HL-60/S4 (cell line): Measurements from ENCODE around the gene SNN.

Source experiments
- in situ Hi-C: fragments of 300-500 bp; cut with MboI; formaldehyde crosslinking; loops from 2 replicates; pipeline ENCODE4 v1.14.3; 2022; ENCODE audit warnings: low sequenced_read_pairs

The SNN gene

DNA sequence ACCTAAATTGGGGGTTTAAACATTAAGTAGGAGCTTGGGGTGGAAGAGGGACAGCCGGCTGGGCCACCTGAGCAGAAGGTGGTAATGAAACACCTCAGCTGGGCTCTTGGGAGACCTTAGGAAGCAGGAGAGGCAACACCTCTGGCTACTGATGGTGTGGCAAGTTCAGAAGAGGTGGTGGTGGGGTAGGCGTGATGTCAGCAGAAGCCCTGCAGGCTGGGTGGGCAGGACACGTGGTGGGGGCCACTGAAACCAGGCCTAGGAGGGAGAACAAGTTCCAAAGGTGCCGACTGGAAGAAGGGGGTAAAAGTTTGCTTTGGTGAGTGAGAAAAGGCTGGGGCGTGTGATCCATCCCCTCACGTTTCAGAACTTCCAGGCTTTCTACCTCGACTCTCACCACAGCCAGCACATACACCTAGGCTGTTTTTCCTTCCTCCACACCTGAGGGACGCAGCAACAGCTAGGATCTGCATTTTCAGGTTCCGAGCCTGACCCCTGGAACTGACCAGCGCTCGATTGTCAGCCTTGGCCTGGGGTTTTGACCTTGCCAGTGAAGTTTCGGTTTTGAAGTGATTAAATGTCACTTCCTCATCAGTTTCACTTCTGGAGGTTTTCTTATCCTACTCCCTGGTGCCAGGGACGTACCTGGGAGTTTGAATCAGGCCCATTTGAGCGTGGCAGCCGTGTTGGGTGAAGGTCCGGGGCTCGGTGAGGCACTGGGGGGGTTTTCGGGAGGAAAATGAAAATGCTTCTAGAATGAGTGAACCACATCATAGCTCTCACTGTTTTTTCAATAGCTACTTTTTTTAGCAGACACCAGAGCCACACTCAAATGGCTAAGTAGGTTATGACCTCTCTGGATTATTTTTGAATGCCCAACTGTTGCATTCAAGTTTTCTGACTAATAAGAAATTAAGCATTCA lies 10.0 kb downstream of the SNN start:
- in situ Hi-C loops = no loop called here

DNA sequence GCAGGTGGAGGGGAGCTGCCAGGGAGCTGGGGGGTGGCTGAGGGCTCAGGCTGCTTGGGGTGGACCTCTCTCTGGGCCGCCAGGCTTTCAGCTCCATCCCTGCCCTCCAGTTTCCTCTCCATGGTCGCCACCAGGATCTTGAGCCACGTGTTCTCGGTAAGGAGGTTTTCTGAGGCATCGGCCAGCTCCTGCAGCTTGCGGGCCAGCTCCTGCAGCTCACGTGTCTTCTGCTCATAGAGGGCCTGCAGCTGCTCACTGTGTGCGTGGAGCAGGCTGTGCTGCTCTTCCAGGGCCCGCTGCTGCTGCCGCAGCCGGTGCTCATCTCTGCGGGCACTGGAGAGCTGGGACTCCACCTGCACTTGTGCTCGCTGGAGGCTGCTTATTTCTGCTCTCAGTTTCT lies 11.0 kb downstream of the SNN start:
- in situ Hi-C loops = no loop called here

DNA sequence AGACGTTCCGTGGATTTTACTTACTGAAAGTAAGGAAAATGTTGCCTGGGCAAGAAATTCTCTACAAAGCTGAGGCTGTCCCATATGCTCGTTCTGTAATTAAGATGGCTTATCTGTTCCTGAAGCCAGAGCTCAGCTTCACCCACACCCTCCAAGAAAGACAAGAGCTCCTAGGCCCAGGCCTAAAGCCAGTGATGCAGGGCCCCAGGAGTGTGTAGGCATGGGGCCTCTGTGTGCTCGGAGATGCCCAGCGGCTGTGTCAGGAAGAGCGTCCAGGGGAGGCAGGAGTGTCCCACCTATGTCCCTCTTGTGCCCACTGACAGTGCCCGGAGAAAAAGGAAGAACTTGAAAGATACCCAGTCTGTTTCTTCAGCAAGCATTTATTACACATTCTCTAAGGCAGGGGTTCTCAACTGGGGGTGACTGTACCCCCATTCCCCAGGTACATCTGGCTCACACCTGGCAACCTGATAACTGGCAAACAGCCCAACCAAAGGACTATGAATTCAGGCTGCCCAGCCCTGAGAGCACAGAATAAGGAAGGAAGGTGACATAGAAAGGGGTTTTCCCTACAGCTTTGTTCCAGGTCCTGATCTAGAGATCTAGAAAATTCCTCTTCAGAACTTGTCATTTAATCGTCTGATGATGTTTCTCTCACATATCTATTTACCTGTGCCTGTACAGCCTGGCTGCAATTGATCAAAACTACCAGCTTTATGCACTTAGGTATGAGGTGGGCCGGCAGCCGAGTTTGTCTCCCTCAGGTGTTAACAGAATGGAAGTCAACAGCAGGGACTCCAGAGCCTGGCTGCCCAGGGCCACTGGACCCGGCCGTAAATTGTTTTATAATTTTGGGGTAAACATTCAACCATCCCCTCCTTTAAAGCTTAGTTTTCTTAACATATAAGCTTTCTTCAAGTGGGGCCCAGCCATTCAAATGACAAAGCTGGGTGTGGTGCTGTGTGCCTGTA lies 12.0 kb downstream of the SNN start:
- in situ Hi-C loops = no loop called here

DNA sequence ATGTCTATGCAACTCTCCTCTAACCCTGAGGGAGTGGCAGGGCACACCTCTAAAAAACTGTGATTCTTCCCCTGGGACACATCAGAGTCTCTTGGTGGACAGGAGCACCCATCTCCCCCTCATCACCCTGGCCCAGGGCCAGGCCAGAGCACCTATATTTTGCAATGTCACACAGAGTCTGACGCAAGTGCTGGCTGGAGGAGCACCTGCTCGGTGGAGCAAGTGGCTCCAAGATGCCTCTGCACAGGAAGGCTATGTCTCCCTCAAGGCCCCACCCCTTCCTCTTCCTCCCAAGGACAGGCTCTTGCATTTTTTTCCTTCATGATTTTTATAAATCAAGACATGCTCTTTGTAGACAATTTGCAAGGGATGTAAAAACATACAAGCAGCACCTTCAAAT lies 13.3 kb downstream of the SNN start:
- in situ Hi-C loops = no loop called here

DNA sequence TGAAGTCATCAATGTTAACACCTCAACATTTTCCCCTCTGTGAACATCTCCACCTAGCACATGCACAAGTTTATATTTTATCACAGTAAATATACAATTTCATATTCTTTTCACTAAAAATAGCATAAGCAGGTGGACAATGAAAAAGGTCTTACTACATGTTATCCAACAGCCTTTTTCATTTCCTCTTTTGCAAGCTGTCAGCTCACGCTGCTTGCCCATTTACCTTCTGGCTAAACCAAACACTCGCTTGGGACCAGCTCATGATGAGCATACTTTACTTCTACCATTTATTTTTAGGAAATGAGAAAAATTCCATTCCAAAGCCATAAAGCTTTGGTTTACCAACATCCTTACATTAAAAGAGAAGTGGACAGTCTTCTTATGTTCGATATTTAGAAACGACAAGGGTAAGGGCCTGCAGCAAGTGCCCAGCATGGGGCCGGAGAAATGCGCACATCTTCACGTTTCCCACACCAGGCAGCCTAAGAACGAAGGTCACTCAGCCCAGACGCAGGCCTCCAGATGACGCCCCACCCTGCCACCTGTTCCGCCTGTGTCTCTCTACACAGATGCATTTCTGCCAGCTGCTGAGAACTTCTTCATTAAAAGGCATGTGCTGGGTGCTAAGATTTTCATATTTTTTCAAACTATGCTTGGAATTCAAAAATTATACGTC lies 13.9 kb downstream of the SNN start:
- in situ Hi-C loops = no loop called here

DNA sequence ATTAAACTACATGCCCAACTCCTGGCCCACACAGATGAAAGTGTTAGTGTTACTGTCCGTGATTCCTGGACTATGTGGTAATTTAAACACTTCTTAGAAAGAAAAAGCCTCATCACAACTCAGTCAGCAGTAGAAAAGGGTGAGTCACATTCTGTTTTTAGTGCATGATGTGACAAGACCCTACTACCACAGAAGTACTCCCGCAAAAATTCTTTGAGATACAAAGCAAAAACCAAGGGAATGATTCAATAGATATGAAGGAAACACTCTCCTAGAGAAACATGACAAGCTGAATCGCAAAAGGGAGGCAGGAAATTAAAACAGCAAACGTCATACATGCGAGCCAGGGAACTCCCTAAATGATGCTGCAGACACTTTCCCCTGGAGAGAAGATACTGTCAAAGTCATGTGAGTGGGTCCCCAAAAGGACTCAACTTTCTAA lies 14.4 kb downstream of the SNN start:
- in situ Hi-C loops = no loop called here

DNA sequence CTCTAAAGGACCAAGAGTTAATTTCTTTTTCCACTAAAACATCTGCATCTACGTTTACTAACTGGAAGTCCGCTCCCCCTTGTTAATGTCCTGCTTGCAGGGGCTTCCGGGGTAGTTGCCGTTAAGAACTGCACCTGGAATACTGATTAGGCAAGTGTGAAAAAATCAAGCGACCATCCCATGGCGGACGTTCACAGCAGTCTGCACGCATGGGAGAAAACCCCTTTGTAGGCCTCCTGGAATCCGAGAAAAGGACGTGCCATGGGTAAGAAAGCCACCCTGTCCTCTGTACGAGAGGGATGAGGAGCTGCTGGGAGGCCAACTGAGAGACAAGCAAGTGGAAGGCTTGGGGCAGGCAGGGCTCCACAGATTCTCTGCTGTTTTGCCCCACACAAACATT lies 14.9 kb downstream of the SNN start:
- in situ Hi-C loops = no loop called here

DNA sequence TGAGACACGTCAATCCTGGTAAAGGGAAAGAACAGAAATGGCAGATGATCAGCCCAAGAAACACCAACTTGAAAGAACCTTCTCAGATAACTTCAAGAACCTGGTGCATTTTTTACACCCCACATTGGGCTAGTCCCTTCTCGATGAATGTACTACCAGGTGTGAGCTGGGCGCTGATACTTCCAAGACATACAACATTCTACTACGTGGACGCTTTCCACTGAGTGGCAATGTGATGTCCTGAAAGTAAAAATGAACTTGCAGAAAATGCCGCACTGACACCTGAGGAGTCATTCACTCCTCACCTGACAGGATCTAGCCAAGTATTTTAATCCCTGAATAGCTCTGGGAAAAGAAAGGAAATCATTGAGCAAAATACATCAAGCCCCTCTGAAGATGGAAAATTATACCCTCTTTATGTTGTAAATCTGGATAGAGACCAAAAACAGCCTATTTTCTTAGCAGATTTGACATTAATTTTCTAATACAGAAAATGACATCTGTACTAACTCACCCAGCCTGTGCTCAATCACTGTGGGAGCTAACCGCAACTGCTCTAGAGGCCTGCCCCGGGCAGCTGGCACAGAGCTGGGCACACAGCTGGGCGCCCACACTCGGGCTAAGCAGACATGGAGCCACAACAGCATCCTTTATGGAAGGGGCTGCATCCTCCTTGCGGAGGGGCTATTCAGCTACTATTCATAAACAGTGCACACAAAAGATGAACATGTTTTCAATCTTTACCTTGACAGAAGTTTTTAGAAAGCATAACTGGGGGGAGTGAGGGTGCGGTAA lies 16.2 kb downstream of the SNN start:
- in situ Hi-C loops = no loop called here

DNA sequence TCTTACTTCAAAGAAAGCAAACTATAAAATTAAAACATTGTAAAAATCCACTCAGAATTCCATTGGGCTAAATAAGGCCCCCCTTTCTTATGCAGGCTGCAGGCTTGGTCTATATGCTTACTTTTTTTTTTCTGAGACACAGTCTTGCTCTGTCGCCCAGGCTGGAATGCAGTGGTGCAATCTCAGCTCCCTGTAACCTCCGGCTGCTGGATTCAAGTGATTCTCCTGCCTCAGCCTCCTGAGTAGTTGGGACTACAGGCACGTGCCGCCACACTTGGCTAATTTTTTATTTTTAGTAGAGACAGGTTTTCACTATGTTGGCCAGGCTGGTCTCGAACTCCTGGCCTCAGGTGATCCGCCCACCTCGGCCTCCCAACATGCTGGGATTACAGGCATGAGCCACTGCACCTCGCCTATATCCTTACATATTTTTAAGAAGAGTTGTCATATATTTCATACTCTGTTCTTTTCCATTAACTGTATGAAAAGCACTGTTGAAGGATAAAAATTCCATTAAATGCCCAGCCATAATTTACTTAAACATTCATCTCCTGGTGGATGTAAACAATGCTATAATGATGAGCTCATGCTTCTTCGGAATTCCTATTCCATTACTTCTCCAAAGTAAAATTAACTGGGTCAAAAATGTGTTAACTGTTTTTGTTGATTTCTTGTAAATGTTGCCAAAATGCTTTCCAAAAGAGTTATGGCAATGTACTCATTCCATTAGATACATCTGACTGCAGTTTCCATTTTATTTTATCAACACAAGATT lies 17.8 kb downstream of the SNN start:
- in situ Hi-C loops = no loop called here

DNA sequence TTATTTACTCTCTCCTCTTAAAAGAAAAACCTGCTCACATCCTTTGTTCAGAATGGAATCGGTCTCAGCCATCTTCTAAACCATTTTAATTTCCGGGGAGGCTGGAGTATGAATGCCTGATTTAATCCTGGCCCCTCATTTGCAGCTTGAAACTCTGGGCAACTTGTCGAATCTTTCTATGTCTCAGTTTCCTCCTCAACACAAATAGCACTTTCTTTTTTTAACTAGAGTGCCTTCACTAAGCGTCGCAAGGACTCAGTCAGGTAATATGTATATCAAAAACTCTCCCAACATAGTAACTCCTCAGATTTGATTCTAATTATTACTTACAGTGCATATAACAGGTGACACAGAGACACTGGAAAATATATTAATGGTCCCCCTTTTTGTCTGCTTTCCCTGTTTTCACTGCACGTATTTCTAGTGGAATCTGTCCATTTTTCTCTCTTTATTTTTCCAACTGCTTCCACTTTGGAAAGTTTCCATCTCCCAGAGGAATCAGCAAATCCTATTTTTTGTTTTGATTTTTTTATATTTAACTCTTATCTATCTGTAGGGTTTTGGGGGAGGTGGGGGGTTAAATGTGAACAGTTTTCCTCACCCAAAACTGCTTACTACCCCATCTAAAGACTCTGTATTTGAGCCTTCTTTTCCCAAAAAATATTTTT lies 18.6 kb downstream of the SNN start:
- in situ Hi-C loops = no loop called here

DNA sequence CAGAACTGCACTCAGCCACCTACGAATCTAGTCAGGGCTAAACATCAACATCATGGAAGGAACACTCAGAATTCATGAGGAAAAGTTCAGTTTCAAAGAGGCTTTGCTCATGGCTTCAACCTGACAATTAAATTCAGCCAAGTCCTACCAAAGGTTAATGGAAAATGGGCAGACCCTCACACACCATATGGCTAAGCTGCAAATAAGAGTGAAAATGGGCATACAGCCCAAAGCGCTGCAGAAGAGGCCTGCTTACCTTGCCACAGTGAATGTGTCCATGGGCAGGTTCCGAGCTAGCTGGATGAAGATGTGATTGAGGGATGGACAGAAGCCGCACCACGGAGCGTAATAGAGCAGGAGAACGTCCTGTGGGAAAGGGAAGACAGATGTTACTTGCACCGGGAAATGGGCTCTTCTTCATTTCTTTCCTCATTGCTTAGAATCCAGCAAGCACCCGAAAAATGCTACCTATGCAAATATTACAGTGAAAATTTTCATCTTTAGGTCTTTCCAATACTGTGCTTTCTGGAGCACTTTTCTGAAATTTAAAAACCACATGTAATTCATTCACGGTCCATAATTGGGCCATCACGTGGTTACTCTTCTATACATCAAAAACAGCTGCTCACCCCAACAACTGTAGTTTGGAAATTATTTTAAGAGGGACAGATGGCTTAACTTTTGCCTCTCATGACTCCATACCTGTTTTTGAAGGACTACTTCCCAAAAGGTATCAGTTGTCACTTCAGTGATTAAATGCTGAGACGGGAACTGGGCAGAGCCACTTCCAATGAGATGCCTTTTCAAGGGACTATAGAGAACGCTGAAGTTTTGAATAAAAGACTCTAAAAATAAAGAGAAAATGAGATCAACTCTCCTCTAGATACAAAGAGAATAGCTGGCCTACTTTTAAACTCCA lies 19.6 kb downstream of the SNN start:
- in situ Hi-C loops = no loop called here

DNA sequence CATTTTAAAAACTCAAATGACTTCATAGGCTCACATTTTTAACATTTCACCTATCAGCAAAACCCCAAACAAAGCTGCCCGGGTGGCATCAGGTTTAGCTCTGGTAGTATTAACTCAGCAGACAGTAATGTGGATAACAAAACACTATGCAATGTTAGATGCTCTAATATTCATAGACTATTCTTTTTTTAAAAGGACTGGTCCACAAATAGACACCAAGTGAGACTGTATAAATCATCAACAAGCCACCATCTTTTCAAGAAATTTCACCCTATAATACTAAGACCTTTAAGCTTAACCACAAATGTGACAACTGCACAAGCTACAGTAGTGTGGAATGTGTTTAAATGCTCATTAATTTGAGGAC lies 20.2 kb downstream of the SNN start:
- in situ Hi-C loops = no loop called here

DNA sequence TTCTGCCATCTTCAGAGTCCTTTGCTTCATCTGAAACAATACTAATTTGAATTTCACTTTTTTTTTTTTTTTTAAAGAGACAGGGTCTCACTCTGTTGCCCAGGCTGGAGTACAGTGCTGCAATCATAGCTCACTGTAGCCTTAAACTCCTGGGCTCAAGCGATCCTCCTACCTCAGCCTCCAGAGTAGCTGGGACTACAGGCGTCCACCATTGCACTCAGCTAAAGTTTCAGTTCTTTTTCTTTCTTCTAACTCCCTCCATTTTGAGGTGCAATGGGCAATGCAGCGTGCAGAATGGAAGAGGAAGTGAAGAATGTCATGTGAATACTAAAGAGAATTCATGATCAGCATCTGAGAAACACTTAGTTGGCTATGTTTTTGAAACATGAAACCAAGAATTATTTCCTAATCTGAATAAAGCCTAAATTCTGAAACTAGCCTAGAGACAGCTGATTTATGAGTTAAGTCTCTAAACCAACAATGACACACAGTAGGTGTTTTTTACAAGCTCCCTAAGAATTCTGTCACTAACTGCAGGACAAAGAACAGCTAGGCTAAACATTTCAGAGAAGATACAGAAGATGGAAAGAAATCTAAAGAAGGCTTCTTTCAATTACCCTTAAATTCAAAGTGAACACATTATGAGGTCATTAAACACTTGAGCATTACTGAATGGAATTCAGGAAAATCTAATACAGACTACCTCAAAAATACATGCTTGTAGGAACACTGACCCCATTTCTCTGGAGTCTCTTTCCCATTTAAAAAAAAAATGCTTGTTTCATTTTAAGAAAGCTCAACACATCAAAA lies 21.0 kb downstream of the SNN start:
- in situ Hi-C loops = no loop called here

DNA sequence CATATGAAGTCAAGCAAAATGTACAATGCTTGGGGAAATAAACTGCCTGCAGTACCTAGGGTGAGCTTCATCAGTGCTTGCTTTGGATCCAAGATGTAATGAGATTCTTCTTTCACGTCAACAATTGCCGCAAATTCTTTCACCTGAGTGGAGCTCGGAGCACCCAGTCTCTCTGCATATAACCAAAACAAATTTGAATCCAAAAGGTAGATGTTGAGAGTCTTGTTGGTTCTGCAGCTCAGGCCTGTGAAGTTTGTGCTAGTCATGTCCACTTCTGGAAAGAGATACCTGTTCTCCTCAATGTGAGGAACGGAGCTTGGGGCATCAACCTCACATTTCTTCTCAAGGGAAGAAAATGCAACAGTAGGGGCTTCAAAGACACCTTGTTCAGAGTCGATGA lies 23.0 kb downstream of the SNN start:
- in situ Hi-C loops = no loop called here

DNA sequence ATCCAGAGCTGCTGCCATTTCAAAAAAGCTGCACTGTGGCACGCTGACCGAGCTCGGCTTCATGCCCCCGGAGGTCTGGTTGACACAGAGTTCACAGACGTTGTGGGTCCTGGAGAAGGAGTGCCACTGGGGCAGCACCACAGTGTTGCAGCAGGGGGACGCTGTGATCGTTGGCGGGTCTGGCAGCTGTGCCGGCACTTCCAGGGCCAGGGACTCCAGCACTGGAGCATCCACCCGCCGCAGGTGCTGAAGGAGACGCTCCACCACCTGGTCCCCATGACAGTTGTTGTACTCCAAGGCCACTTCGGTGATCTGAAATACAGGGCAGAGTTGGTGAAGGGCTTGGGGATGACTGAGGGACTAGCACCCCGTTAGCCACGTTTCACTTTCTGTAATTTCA lies 23.5 kb downstream of the SNN start:
- in situ Hi-C loops = no loop called here

DNA sequence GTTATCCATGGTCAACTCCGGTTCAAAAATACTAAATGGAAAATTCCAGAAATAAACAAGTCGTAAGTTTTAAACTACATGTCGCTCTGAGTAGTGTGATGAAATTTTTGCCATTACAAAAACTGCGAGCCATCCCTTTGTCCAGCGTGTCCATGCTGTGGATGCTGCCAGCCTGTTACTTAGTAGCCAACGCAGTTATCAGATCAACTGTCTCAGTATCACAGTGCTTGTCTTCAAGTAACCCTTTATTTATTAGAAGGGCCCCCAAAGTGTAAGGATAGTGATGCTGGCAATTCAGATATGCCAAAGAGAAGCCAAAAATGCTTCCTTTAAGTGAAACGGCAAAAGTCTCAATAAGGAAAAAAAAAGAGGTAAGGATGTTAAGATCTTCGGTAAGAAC lies 23.9 kb downstream of the SNN start:
- in situ Hi-C loops = no loop called here

DNA sequence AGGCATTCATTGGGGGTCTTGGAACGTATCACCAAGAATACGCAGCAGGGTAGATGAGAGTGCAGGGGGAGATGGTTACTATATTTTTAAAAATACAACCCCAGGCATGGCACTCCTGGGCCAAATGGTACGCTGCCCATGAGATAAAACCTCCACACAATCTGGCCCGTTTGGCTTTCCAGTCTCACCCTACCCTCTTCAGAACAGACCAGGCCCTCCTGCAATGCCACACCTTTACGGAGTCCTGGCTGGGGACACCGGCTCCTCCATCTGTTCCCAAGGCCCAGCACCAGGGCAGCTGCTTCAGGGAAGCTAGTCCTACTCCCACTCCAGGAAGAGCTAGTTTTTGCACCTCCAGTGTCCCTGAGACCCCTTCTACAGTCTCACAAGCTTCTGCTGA lies 24.4 kb downstream of the SNN start:
- in situ Hi-C loops = no loop called here
